HPDE6-E6E7 (cell line): ENCODE data around the gene TMEM204.

ENCODE experiments used
- DNase-seq: peaks from one replicate; pipeline ENCODE4 v3.0.0; 2011; ENCODE audit warnings: missing footprints; ENCODE audit errors: extremely low spot score

The TMEM204 gene

DNA sequence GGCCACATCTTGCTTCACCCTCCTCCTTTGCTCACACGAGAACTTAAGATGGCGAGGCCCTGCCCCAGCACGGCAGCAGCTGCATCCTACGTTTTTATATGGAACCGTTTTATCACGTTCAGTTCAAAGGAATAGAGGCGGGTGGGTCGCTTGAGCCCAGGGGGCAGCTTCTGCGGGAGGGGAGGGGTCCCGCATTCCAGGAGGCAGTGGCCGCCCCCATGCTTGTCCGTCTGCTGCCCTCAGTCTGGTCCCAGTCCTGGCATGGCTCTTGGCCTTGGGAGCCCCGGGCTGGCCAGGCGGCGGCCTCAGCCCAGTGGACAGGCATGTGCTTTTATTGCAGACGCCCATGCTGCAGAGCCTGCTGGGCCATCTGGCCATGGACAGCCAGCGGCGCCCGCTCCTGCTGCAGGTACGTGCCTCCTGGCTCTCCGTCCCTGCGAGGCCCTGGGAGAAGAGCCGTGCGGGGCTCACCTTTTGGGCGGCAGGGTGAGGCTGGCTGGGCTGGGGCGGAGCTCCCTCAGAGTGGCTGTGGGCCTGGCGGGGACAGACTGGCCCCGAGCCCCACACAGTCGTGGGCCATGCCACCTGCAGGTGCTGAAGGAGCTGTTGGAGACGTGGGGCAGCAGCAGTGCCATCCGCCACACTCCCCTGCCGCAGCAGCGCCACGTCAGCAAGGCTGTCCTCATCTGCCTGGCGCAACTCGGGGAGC, 33.6 kb upstream of the TMEM204 start:
- DNase-seq: no peak

DNA sequence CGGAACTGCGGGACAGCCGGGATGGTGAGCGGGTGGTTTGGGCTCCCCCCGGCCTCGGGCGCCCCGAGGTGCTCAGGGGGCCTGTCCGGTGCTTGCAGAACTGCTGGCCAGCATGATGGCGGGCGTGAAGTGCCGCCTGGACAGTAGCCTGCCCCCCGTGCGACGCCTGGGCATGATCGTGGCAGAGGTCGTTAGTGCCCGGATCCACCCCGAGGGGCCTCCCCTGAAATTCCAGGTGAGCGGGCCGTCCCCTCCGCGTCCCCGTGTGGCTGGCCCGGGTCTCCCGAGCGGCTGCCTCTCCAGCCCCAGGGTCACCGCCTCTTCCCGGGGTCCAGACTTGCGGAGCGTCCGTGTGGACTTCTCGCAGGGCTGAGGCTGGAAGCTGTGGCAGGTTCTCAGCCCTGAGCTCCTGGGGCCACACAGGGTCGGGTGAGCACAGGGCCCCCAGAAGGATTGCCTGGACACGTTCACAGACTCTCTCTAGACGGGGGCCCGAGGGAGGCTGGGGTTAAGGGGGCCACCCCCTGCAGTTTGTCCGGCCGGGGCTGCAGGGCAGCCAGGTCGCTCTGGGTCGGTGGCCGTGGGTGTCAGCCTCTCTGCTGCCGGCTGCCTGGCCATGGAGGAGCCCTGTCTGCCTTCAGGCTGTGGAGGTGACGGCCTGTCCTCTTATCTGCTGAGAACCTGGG, 32.9 kb upstream of the TMEM204 start:
- DNase-seq: no peak

DNA sequence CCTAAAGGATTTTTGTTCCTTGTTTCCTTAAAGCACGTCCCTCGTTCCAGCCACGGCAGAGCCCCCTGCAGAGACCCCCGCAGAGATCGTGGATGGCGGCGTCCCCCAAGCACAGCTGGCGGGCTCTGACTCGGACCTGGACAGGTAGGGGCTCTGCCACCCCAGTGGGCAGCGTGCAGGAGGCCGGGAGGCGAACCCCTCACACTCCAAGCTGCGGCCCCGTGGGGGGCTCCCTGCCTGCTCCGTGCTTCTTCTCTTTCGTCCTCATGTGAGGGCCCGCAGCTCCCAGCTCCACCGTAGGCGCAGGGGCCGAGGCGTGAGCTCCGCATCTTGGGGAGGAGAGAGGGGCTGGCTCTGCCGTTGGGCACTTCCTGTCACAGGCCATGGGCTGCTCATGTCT, 31.8 kb upstream of the TMEM204 start:
- DNase-seq: no peak

DNA sequence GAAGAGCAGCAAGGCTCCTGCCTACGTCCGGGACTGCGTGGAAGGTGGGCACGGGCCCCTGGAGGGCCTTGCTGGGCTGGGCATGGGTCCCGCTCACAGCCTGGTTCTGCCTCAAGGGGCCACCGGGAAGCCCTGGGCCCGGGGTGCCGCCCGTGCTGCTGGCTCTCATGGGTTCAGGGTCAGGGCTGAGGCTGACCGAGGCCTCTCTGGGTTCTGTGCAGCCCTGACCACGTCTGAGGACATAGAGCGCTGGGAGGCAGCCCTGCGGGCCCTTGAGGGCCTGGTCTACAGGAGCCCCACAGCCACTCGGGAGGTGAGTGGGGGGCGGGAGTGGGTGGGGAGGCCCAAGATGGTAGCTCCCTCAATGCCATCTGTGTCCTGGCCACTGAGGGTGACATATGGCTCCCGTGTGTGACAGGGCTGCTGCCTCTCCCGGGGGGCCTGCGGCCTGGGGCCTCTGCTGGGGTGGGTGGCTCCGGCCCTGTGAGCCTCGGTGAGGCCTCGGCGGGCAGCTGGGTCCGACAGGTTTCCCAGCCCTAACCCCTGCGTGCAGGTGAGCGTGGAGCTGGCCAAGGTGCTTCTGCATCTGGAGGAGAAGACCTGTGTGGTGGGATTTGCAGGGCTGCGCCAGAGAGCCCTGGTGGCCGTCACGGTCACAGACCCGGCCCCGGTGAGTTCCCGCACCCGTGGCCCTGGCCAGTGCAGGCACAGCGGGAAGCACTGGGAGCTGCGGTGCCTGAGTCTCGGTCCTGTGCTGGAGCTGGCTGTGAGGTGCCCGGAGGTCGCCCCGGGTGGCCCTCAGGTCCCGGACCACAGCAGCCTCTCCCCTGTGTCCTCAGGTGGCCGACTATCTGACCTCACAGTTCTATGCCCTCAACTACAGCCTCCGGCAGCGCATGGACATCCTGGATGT, 31.1 kb upstream of the TMEM204 start:
- DNase-seq: no peak

DNA sequence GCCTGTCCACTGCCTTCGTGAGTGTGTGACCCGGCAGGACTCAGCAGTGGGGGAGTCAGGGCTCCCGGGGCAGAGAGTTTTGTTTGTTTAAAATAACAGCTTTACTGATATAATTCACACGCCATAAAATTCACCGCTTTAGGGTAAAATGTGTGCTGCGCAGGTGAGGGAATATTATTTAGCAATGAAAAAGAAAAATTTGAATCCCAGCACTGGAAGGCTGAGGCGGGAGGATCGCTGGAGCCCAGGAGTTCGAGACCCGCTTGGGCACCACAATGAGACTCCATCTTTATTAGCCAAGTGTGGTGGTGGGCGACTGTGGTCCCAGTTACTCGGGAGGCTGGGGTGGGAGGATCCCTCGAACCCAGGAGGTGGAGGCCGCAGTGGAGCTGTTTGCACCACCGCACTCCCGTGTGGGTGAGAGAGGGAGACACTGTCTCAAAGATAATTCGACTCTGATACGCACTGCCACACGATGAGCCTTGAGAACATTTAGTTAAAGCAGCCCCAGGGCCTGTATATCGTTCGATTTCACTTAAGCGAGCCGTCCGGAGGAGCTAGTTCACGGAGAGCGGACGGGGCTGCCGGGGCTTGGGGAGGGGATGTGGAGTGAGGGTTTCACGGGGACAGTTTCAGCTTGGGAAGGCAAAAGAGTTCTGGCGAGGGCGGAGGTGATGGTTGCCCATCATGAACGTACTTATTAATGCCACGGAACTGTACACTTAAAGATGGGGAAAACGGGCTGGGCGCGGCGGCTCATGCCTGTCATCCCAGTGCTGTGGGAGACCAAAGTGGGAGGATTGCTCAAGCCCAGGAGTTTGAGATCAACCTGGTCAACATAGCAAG, 30.1 kb upstream of the TMEM204 start:
- no peak for DNase-seq

DNA sequence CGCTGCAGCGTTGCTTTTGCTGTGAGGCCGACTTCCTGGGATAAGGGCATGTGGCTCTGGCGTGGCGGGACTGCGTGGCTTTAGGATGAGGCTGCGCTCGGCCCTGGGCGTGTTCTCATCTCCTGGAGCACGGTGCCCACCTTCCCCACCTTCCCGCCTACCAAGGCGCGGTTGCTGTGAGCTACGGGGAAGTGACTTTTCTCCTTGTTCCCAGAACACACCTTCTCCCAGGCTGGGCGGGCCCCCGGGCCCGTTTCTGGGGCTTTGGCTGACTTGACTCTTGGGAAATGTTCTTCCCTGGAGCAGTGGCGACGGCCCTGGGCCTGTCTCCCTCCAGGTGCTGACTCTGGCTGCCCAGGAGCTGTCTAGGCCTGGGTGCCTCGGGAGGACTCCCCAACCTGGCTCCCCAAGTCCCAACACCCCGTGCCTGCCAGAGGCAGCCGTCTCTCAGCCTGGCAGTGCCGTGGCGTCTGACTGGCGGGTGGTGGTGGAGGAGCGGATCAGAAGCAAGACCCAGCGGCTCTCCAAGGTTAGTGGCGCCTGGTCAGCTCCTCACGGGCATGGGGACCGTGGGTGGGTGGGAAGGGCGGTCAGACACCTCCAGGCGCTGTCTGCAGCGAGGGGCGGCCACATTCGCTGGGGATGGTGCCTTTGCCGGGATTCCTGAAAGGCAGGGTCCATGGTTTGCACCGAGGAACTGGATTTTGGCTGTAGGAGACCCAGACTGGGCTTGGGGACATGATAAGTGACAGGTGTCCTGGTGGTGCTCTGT, 28.2 kb upstream of the TMEM204 start:
- no peak for DNase-seq

DNA sequence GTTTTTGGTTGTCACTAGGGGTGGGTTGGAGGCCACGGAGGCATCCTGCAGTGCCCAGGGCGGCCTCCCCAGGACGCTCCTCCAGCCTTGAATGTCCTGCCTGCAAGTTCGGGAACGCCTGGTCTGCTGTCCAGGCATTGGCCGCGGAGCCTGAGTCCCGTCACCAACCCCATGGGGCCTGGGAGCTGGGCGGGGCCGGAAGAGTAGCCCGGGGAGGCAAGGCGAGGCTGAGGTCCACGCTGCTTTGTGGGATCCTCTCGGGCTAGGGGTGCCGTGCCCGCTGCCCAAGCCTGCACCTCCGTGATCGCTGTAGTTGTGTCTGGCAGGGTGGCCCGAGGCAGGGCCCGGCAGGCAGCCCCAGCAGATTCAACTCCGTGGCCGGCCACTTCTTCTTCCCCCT, 27.6 kb upstream of the TMEM204 start:
- DNase-seq: no peak

DNA sequence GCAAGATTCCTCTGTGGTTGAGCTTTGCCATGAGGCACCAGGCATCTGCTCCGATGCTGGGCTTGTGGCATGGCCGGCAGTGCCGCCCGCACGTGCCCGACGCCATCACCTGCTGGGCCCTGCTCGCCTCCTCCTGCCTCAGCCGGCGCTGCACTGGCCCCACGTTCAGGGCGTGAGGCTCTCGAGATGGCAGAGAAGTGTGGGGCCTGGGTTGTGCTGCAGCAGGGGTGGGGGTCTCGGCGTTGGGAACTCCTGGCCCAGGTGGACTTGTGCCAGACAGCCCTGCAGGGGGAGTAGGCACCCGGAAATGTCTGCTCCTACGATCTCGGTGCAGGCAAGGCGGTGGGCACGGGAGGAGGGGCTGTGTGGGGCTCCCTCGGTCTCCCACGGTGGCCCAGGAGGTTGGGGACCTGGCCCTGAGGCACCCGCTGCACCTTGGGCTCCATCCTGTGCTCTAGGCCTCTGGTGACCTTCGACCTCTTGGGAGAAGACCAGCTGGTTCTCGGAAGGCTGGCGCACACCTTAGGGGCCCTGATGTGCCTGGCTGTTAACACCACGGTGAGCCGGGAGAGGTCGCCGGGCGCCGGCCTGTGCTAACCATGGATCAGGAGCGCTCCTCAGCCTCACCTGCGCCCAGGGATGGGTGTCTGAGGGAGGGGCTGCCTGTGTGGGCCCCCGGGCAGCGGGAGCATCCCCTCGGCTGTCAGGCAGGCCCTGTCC, 26.8 kb upstream of the TMEM204 start:
- DNase-seq: no peak

DNA sequence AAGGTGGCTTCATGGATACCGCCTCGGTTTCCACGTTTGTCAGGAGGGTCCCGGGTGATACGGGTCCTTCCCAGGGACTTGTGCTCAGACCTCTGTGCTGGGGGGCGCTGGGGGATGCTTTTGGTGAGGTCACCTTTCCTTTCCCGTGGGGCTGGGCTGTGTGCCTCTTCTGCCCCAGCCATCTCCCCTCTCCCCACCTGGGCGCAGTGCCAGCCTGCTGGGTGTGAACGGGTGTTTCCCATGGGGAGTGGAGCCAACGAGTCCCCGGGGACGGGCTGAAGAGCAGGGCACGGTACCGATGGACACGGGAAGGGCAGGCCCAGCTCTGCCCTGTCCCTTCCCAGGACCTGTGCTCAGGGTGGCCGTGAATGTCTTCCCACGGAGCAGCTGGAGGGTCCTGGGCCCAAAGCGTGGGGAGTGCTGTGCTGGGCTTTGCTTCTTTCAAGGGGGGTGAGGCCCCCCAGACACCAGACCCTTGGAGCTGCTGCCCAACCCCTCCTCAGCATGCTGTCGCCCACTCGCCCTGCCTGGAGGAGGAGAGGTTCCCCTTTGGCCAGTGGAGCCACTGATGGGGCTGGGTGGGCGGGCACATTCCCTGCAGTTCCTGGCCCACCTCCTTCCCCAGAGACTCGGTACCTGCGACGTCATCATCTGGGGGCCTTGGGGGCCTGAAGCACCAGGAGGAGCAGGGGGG, 24.8 kb upstream of the TMEM204 start:
- DNase-seq: no peak

DNA sequence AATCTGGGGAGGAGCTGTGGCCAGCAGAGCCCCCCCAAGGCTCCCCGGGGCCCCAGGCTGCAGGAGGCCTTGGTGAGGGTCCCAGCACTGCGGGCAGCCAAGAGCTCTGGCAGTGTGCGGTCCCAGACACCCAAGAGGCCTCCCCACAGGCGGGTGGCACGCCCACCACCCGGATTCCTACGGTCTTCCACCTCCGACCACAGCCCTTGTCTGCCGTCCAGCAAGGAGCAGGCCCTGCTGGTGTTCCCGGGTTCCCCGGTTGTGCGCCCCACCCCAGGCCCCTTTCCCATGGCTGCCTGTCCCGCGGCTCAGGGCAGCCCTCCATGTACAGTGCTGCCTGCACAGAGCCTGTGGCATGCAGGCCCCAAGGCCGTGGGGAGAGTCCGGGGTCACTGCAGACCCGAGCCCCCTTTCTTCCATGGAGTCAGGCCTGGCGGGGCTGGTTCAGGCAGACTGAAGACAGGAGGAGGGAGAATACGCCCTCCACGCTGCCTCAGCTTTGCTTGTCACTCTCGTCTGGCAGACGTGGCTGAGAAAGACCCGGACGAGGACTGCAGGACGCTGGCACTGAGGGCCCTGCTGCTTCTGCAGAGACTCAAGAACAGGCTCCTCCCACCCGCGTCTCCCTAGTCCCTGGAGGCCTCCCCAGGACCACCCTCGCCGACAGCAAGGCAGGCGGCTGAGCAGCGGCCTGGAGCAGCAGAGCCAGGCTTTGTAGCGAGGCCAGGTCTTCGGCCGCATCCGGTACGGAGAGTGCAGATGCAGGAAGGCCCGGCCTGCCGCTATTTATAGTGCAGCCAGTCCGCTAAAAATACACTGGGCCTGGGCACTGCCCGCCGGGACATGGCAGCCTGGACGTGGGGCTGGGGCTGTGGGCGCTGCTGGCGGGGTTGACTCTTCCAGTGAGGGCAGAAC, 23.9 kb upstream of the TMEM204 start:
- DNase-seq: no peak

DNA sequence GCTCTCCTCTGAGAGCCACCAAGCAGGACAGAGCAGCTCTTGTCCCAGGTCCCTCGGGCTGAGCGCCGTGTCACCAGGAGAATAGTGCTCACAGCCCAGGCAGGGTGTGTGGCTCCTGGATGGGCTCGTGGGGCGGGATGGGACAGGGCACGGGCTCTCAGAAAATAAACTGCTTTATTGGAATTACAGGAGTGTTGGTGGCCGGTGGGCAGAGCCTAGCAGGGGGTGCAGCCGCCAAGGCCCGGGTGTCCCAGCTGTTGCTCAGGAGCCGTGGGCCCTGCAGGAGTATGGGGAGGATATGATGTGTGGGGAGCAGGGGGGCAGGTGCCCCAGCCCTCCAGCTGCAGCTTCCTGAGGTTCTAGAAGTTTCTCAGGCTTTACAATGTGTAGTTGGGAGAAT, 23.2 kb upstream of the TMEM204 start:
- no peak for DNase-seq

DNA sequence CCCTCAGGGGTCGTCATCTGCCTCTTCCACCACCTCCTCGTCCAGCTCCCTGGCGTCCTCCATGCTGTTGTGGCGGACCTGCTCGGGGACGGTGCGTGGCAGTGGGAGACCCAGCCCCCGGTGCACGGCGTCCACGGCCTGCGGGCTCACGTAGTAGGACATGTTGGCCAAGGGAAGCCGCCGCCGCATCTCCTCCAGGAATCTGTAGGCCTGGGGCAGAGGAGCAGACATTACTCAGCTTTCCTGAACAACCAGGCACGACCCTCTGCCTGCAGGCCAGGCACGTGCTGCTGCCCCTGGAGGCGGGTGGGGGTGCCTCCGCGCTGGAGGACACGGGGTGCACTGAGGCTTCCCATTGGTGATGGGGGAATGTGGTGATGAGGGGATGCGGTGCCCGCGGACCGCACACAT, 22.5 kb upstream of the TMEM204 start:
- DNase-seq: no peak

DNA sequence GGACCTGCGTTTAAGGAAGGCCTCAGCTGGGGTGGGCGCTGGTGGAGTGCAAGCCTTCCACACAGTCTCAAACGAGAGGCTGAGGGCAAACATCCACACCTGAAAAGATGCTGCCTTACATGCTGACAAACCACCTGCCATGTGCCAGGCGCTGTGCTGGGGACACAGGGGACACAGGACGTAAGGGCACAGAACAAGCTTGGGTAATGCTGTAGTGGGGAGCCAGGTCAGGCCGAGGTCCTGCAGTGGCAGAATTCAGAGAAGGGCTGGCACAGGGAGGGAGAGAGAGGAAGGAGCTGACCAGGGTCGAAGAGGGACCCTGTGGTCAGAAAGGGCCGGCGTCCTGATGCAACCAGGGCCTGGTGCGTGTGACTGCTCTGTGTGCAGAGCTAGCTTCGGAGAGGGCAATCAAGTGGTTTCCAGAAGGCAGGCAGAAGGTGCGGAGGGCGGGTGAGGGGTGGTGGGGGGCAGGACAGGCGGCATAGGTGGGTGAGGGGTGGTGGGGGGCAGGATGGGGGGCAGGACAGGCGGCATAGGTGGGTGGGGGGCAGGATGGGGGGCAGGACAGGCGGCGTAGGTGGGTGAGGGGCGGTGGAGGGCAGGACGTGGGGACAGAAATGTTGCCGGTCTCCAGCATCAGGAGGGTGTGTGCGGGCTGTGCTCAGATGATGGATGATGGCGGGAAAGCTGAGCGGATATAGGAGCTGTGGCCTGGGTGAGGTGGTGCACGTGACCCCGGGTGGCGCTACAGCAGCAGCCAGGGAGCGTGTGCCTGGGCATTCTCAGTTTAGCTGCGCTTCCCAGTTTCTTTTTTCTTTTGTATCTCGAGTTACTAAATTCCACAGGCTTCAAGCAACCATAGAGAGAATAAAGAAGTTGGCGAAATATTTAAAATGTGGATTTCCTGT, 21.6 kb upstream of the TMEM204 start:
- DNase-seq: no peak

DNA sequence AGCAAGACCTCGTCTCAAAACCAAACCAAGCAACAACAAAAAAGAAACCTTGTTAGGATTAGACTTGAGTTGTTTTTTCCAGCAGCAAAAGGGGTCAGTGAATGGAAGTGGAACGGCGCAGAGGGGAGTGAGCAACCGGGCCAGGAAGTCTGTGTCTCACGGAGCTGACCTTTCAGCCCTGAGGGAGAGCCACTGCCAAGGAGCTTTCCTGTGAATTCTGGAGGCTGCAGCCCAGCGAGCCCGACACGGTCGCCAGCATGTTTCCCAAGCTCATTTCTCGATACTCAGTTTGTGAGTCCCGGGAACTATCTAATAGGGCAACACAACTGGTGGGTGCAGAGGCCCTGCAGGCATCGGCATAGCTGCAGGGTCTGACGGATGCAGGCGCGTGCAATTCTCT, 20.7 kb upstream of the TMEM204 start:
- DNase-seq: no peak

DNA sequence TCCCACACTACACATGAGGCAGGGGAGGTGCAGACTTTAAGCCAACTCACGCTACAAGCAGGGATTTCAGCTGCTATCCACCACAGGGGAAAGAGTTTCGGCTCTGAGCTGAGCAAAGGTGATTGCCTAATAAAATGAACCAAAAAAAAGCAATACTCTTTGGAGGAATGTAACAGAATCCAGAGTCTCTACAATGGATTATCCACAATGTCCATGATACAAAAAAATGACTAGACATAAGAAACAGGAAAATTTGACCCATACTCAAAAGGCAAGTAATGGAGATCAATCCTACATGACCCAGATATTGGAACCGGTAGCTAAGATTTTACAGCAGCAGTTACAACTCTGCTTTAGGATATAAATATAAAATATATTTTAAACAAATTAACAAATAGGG, 19.0 kb upstream of the TMEM204 start:
- DNase-seq: no peak

DNA sequence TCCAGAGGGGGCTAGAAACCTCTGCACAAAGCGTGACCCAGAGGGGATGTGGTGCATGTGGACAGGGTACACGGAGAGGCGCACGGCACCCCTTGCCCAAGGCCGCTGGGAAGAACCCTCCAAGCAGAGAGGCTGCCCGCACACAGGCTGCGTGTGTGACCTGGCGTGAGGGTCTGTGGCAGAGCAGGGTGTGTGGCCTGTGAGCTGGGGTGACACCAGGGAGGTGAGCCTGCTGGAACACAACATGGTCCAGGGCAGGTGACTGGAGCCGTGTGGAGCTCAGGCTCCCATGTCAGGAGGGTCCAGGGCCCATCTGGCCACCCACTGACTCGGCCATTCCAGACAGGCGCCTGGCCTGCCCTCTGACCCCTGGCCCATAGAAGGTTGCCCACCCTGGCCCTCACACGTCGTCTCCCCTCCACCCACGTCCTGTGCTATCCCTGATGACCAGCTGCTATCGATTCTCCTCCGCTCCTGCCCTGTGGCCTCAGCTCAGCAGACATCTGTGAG, 14.8 kb upstream of the TMEM204 start:
- no peak for DNase-seq

DNA sequence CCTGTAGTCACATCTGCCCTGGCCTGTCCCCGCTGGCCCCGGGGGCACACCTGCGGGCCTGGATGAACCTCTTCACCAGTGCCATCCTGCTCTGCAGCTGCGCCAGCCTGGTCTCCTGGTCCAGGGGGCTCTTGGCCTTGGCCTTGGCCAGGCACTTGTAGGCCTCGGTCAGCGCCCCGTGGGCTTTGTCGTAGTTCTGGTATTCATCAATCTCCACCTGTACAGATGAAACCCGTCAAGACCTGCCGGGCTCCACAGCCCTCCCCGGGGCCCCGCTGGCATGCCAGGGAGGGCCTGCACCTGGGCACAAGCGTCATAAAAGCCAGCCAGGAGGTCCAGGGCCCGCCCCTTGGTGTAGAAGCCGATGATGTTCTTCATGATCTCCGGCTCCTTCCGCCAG, 13.6 kb upstream of the TMEM204 start:
- DNase-seq: no peak
